ENCODE data around the gene MEIKIN. TPM values are rescaled to one million over a fixed set of nuclear protein-coding genes. Genes with fewer than 3 reads are reported as not detected.

The MEIKIN gene
- total and polyA plus RNA-seq, 2 of the 13 experiments (the other 11 are each of a cell fraction or from before 2014, with no cell fraction given), result not detected

DNA sequence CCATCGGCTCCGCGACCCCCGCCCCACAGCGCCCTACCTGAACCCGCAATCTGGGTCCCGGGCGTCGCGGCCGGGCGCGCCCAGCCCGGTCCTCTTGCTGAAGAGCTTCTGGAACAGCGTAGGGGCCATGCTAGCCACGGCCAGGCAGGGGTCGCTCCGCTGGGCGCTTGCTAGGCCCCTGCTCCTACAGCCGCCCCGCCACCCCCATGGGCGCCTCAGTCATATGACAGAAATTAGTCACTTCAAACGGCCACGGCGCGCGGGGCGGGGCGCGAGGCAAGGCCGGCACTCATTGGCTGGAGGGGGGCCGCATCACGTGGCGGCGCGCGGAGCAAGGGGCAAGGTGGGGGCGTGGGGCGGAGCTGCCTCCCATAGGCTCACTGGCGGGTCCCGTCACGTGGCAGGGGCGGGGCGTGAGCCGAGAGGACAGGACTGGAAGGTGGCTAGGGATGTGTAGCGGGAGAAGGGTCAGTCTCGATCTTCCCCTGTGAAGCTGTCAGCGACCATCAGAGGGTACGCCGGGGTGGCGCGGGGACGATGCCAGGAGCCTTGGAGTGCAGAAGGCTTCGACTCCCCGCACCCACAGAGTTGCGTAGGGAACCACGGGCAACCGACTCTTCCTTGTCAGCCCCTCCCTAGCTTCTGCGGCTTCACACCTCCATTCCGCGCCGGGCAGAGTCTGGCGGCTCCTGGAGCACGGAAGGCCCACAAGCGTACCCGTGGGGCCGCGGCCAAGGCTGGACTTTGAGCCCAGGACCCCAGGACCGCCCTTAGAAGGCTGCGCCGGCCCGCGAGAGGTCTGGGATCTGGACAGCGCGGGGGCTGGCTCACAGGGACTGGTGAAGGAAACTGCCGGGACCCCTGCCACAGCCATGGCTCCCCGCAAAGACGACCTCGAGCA, 148.4 kb downstream of the MEIKIN start, which contains the start of gene FNIP1 (continued):
- TF ChIP-seq ARNT (IDR thresholded peaks at IDR 0.05), result no peak
- TF ChIP-seq SIX4 (CRISPR knock-in tag; IDR thresholded peaks at IDR 0.05), result no peak; the same call in 1 of the 2 replicates
- 0 out of 2 replicates have a peak, but pooled peaks have one; percentile 57 for TF ChIP-seq FOXK1 (CRISPR knock-in tag; IDR thresholded peaks at IDR 0.05; ENCODE audit: borderline replicate concordance, low read depth)
- TF ChIP-seq, protein P1, sequence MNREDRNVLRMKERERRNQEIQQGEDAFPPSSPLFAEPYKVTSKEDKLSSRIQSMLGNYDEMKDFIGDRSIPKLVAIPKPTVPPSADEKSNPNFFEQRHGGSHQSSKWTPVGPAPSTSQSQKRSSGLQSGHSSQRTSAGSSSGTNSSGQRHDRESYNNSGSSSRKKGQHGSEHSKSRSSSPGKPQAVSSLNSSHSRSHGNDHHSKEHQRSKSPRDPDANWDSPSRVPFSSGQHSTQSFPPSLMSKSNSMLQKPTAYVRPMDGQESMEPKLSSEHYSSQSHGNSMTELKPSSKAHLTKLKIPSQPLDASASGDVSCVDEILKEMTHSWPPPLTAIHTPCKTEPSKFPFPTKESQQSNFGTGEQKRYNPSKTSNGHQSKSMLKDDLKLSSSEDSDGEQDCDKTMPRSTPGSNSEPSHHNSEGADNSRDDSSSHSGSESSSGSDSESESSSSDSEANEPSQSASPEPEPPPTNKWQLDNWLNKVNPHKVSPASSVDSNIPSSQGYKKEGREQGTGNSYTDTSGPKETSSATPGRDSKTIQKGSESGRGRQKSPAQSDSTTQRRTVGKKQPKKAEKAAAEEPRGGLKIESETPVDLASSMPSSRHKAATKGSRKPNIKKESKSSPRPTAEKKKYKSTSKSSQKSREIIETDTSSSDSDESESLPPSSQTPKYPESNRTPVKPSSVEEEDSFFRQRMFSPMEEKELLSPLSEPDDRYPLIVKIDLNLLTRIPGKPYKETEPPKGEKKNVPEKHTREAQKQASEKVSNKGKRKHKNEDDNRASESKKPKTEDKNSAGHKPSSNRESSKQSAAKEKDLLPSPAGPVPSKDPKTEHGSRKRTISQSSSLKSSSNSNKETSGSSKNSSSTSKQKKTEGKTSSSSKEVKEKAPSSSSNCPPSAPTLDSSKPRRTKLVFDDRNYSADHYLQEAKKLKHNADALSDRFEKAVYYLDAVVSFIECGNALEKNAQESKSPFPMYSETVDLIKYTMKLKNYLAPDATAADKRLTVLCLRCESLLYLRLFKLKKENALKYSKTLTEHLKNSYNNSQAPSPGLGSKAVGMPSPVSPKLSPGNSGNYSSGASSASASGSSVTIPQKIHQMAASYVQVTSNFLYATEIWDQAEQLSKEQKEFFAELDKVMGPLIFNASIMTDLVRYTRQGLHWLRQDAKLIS (CRISPR knock-in tag; IDR thresholded peaks at IDR 0.05), result peak; percentile 88; the same call in 1 of the 2 replicates
- peak; percentile 80; the same call in 1 of the 2 replicates for TF ChIP-seq AHR (CRISPR knock-in tag; IDR thresholded peaks at IDR 0.05)
- TF ChIP-seq, protein P2, sequence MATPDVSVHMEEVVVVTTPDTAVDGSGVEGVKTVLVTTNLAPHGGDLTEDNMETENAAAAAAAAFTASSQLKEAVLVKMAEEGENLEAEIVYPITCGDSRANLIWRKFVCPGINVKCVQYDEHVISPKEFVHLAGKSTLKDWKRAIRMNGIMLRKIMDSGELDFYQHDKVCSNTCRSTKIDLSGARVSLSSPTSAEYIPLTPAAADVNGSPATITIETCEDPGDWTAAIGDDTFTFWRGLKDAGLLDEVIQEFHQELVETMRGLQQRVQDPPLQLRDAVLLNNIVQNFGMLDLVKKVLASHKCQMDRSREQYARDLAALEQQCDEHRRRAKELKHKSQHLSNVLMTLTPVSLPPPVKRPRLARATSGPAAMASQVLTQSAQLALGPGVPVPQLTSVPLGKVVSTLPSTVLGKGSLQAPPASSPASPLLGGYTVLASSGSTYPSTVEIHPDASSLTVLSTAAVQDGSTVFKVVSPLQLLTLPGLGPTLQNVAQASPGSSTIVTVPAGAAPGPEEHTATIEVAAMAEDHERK (CRISPR knock-in tag; IDR thresholded peaks at IDR 0.05; ENCODE audit: low read depth), result no peak
- no peak for TF ChIP-seq CCAR2 (optimal IDR thresholded peaks at IDR 0.05; ENCODE audit: low read depth, low read length)
- TF ChIP-seq, protein P3, sequence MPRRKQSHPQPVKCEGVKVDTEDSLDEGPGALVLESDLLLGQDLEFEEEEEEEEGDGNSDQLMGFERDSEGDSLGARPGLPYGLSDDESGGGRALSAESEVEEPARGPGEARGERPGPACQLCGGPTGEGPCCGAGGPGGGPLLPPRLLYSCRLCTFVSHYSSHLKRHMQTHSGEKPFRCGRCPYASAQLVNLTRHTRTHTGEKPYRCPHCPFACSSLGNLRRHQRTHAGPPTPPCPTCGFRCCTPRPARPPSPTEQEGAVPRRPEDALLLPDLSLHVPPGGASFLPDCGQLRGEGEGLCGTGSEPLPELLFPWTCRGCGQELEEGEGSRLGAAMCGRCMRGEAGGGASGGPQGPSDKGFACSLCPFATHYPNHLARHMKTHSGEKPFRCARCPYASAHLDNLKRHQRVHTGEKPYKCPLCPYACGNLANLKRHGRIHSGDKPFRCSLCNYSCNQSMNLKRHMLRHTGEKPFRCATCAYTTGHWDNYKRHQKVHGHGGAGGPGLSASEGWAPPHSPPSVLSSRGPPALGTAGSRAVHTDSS (CRISPR knock-in tag; conservative IDR thresholded peaks at IDR 0.05), result no peak
- TF ChIP-seq, protein P4, sequence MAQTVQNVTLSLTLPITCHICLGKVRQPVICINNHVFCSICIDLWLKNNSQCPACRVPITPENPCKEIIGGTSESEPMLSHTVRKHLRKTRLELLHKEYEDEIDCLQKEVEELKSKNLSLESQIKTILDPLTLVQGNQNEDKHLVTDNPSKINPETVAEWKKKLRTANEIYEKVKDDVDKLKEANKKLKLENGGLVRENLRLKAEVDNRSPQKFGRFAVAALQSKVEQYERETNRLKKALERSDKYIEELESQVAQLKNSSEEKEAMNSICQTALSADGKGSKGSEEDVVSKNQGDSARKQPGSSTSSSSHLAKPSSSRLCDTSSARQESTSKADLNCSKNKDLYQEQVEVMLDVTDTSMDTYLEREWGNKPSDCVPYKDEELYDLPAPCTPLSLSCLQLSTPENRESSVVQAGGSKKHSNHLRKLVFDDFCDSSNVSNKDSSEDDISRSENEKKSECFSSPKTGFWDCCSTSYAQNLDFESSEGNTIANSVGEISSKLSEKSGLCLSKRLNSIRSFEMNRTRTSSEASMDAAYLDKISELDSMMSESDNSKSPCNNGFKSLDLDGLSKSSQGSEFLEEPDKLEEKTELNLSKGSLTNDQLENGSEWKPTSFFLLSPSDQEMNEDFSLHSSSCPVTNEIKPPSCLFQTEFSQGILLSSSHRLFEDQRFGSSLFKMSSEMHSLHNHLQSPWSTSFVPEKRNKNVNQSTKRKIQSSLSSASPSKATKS (CRISPR knock-in tag; IDR thresholded peaks at IDR 0.05), result 0 out of 2 replicates have a peak, but pooled peaks have one; percentile 60
- TF ChIP-seq, protein P5, sequence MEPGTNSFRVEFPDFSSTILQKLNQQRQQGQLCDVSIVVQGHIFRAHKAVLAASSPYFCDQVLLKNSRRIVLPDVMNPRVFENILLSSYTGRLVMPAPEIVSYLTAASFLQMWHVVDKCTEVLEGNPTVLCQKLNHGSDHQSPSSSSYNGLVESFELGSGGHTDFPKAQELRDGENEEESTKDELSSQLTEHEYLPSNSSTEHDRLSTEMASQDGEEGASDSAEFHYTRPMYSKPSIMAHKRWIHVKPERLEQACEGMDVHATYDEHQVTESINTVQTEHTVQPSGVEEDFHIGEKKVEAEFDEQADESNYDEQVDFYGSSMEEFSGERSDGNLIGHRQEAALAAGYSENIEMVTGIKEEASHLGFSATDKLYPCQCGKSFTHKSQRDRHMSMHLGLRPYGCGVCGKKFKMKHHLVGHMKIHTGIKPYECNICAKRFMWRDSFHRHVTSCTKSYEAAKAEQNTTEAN (CRISPR knock-in tag; conservative IDR thresholded peaks at IDR 0.05), result peak; percentile 32; the same call in 1 of the 2 replicates
- TF ChIP-seq HDAC1 (CRISPR knock-in tag; IDR thresholded peaks at IDR 0.05), result peak; percentile 93
- TF ChIP-seq ZKSCAN1 (IDR thresholded peaks at IDR 0.05; ENCODE audit: low read length), result no peak
- peak; percentile 83 for TF ChIP-seq DNMT3B (CRISPR knock-in tag; conservative IDR thresholded peaks at IDR 0.05)
- TF ChIP-seq, protein P6, sequence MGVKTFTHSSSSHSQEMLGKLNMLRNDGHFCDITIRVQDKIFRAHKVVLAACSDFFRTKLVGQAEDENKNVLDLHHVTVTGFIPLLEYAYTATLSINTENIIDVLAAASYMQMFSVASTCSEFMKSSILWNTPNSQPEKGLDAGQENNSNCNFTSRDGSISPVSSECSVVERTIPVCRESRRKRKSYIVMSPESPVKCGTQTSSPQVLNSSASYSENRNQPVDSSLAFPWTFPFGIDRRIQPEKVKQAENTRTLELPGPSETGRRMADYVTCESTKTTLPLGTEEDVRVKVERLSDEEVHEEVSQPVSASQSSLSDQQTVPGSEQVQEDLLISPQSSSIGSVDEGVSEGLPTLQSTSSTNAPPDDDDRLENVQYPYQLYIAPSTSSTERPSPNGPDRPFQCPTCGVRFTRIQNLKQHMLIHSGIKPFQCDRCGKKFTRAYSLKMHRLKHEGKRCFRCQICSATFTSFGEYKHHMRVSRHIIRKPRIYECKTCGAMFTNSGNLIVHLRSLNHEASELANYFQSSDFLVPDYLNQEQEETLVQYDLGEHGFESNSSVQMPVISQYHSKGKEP (CRISPR knock-in tag; IDR thresholded peaks at IDR 0.05), result no peak
- no peak; the same call in 1 of the 2 replicates for TF ChIP-seq ZNF749 (CRISPR knock-in tag; IDR thresholded peaks at IDR 0.05; ENCODE audit: borderline replicate concordance)
